AG04449 (cell line): ENCODE results near the gene FHIT.

Experiments
- CTCF ChIA-PET: fragments of 350-600 bp; formaldehyde crosslinking; extraction: SDS; loops from one replicate; lab custom pipeline; 2021; ENCODE audit warnings: antibody characterized with exemption; lab: Yijun Ruan, JAX
- POLR2A ChIA-PET: fragments of 400-600, 350-600 bp; formaldehyde crosslinking; extraction: SDS; loops from one replicate; lab custom pipeline; 2020; ENCODE audit warnings: antibody characterized with exemption, inconsistent platforms; lab: Yijun Ruan, JAX
- DNase-seq: peaks from one replicate; pipeline ENCODE4 v3.0.0-alpha.2; 2010; ENCODE audit warnings: low read depth, low spot score
- H3K4me3 ChIP-seq: 2 replicates; pipeline ENCODE4 v1.5.1; 2011; ENCODE audit warnings: low read depth, mild to moderate bottlenecking, control low read depth, low read length
- CTCF ChIP-seq: IDR thresholded peaks from one replicate; pipeline ENCODE4 v1.5.1; 2011; ENCODE audit warnings: mild to moderate bottlenecking, moderate library complexity, low read length, control low read depth, inconsistent platforms; ENCODE audit not compliant: insufficient read depth; ENCODE audit errors: missing control alignments

The FHIT gene

GRCh38 chr3:60017631-60018030, 1233.6 kb downstream of the FHIT start:
- TF ChIP-seq CTCF: no peak
- H3K4me3 ChIP-seq: no peak overlapping the region
- ChIA-PET CTCF (no interaction called here), POLR2A (no interaction called here)
- DNase-seq: no peak

GRCh38 chr3:60015032-60015705, 1236.1 kb downstream of the FHIT start:
- no peak for TF ChIP-seq CTCF
- no peak overlapping the region for H3K4me3 ChIP-seq
- ChIA-PET POLR2A (no interaction called here), CTCF (interaction anchor here (0.8 kb wide), 1 partner anchor 8 kb away, joined by 3 read pairs; no protein-coding TSS in a partner anchor)
- DNase-seq: no peak

- POLR2A ChIA-PET: no interaction called here
- DNase-seq: no peak
Observed at GRCh38 chr3:60013241-60013640, 1238.0 kb downstream of the FHIT start.

GRCh38 chr3:60011218-60011617, 1240.0 kb downstream of the FHIT start:
- DNase-seq: no peak
- no peak overlapping the region for H3K4me3 ChIP-seq
- ChIA-PET POLR2A (no interaction called here), CTCF (no interaction called here)
- TF ChIP-seq CTCF: no peak

More at GRCh38 chr3:60013241-60013640, 1238.0 kb downstream of the FHIT start:
- H3K4me3 ChIP-seq: no peak overlapping the region
- CTCF ChIA-PET: no interaction called here
- no peak for TF ChIP-seq CTCF

- POLR2A ChIA-PET: interaction anchor here (0.5 kb wide), 1 partner anchor 23 kb away, joined by 3 read pairs; no protein-coding TSS in a partner anchor
- DNase-seq: no peak
- CTCF ChIA-PET: no interaction called here
- TF ChIP-seq CTCF: no peak
- H3K4me3 ChIP-seq: no peak overlapping the region
Observed at GRCh38 chr3:60010781-60011180, 1240.5 kb downstream of the FHIT start.

- CTCF ChIA-PET: no interaction called here
- H3K4me3 ChIP-seq: no peak overlapping the region
- no peak for DNase-seq
- TF ChIP-seq CTCF: no peak
- POLR2A ChIA-PET: interaction anchor here (0.5 kb wide), 1 partner anchor 24 kb away, joined by 3 read pairs; no protein-coding TSS in a partner anchor
Observed at GRCh38 chr3:60009931-60010478, 1241.2 kb downstream of the FHIT start.
